VCaP (cell line): ENCODE results near the gene SRP19.

Experiments used
- H3K27ac ChIP-seq: fragments of 450-650 bp; 2 replicates; pipeline ENCODE4 v1.5.1; 2017
- CTCF ChIP-seq: fragments of 450-650 bp; conservative IDR thresholded peaks from 2 replicates; pipeline ENCODE4 v1.5.1; 2017; ENCODE audit warnings: mild to moderate bottlenecking, moderate library complexity

Gene SRP19

GRCh38 chr5:112860929-112861637 is at the start of gene SRP19:
Gene SRP19 (plus strand): TSS chr5:112861287. CDS start chr5:112861377, 90 bp downstream.
- no peak for TF ChIP-seq CTCF

GRCh38 chr5:112812549-112812948 is 48.5 kb upstream of the SRP19 start:
- TF ChIP-seq CTCF = no peak
- no peak overlapping the region for H3K27ac ChIP-seq

More at GRCh38 chr5:112860929-112861637, at the start of gene SRP19:
- peak within 1 kb of the TSS; percentile 74 for H3K27ac ChIP-seq

- TF ChIP-seq CTCF = no peak
- H3K27ac ChIP-seq = no peak overlapping the region
Observed at GRCh38 chr5:112820246-112820645, 40.8 kb upstream of the SRP19 start.

GRCh38 chr5:112822456-112822855 is 38.6 kb upstream of the SRP19 start:
- no peak for TF ChIP-seq CTCF
- H3K27ac ChIP-seq = peak overlapping the region; percentile 59; the same call in 1 of the 2 replicates

- peak overlapping the region; percentile 59 for H3K27ac ChIP-seq
Observed at GRCh38 chr5:112823181-112823580, 37.9 kb upstream of the SRP19 start.

GRCh38 chr5:112823656-112824055 is 37.4 kb upstream of the SRP19 start:
- peak overlapping the region; percentile 59 for H3K27ac ChIP-seq
- no peak for TF ChIP-seq CTCF

More at GRCh38 chr5:112823181-112823580, 37.9 kb upstream of the SRP19 start:
- TF ChIP-seq CTCF = no peak

- TF ChIP-seq CTCF = no peak
- H3K27ac ChIP-seq = peak overlapping the region; percentile 59
Observed at GRCh38 chr5:112824197-112824596, 36.9 kb upstream of the SRP19 start.
